Measurements from ENCODE around the gene RTP5. TPM values are rescaled to one million over a fixed set of nuclear protein-coding genes. Genes with fewer than 3 reads are reported as not detected.
A peak's percentile ranks its signal among the peaks of the same experiment; 100 is the strongest.

The RTP5 gene
- total and polyA plus RNA-seq, 2 of the 8 experiments (the other 6 are each of a cell fraction or from before 2014, with no cell fraction given): not detected

DNA sequence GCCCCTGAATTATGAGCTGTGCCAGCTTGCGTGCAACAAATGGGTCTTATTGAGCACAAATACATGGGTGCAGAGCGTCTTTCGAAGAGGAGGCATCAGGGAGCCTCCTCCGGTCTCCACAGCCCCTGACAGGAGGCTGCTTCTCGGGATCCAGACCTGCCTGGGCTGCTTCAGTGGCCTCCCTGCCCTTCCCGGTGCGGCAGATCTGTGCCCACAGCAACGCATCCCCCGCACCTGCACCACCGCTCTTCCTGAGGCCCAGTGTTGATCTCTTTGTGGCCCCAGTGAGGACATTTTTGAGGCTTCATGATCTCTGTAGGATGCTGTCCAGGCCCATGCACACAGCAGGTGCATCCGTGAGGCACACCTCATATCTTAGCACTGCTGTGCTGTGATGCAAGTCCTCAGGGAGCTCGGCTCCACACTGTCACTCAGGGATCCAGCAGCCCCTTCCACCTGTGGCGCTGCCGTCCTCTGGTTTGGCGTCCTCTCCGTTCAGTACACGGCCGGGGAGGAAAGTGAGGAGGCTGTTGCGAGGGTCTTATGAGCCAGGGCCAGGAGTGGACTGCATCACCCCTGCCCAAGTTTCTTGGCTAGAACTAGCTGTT lies 17.4 kb downstream of the RTP5 start:
- no peaks in the 10 kb centered on the region for H3K36me3 ChIP-seq (ENCODE audit: control insufficient read depth in 2 of 4, insufficient read depth in 4 of 4, low read length in 3 of 4)
- H4K5ac ChIP-seq (ENCODE audit: insufficient read length, low read depth, low read length): no peak overlapping the region
- no peak for DNase-seq (ENCODE audit: low read depth in 1 of 2, low spot score in 2 of 2)
- no peak overlapping the region for H3K56ac ChIP-seq (replicated peaks; ENCODE audit: insufficient read length, low read depth, low read length)
- peaks cover 0 to 4% of the 10 kb centered on the region in 2 experiments; a peak in 1 of 4 replicates for H3K9me3 ChIP-seq (ENCODE audit: insufficient read depth in 2 of 2, low read depth in 1 of 2, low read length in 1 of 2)
- no peak overlapping the region for H3K4ac ChIP-seq (replicated peaks; ENCODE audit: insufficient read length, low read depth, low read length)
- no peak overlapping the region for H3K27ac ChIP-seq (ENCODE audit: low read depth, low read length)
- no peak overlapping the region for H3K23ac ChIP-seq (ENCODE audit: insufficient read length)
- H3K4me2 ChIP-seq (ENCODE audit: insufficient read depth in 1 of 2, low read depth in 2 of 2, low read length in 2 of 2): no peak overlapping the region
- H2BK5ac ChIP-seq (ENCODE audit: low read depth, low read length): no peak overlapping the region
- no peak for FAIRE-seq
- peak overlapping the region; percentile 80; the same call in 1 of the 2 replicates for H2BK20ac ChIP-seq (ENCODE audit: low read length)
- H3K18ac ChIP-seq (ENCODE audit: extremely low read depth, low read length): 0 out of 2 replicates have a peak overlapping the region, but pooled peaks have one; percentile 27
- CTCF ChIA-PET (ENCODE audit: partially characterized antibody): no interaction called here
- H3K23me2 ChIP-seq (ENCODE audit: low read depth, low read length): no peaks in the 10 kb centered on the region
- no peak overlapping the region for H3K4me3 ChIP-seq (ENCODE audit: extremely low read depth in 1 of 4, insufficient read depth in 2 of 4, low read depth in 3 of 4, low read length in 4 of 4)
- H3K4me1 ChIP-seq (replicated peaks in 1 of 4; ENCODE audit: control insufficient read depth in 3 of 4, insufficient read depth in 4 of 4, low read length in 3 of 4): peaks cover 3 to 11% (median 8%) of the 10 kb centered on the region in 4 experiments
- no peak overlapping the region for H3K14ac ChIP-seq (ENCODE audit: insufficient read length)
- no peak overlapping the region for H2BK120ac ChIP-seq (replicated peaks; ENCODE audit: low read depth, low read length)
- TF ChIP-seq ZNF274 (IDR thresholded peaks at IDR 0.05; ENCODE audit: borderline replicate concordance, extremely low read depth, low read length) (no peak), USF2 (IDR thresholded peaks at IDR 0.05; ENCODE audit: low read length) (no peak), ATF3 (IDR thresholded peaks at IDR 0.05; ENCODE audit: insufficient read depth, low read depth, low read length) (no peak), SP4 (IDR thresholded peaks at IDR 0.05; ENCODE audit: low read length) (no peak), RFX5 (IDR thresholded peaks at IDR 0.05; ENCODE audit: borderline replicate concordance, low read depth, low read length) (no peak), FOSL1 (IDR thresholded peaks at IDR 0.05; ENCODE audit: insufficient read depth, low read depth, low read length) (no peak), RAD21 (IDR thresholded peaks at IDR 0.05 in 1 of 2, conservative IDR thresholded peaks at IDR 0.05 in 1 of 2; ENCODE audit: low read depth in 2 of 2, low read length in 2 of 2) (no peak)
- no peak overlapping the region for H2AFZ ChIP-seq (ENCODE audit: low read length)
- H2BK15ac ChIP-seq (ENCODE audit: low read length): 0 out of 2 replicates have a peak overlapping the region, but pooled peaks have one; percentile 18
- POLR2A ChIA-PET (ENCODE audit: partially characterized antibody): no interaction called here
- no peak overlapping the region for H3K9ac ChIP-seq (replicated peaks in 1 of 4; ENCODE audit: extremely low read depth in 1 of 4, low read depth in 3 of 4, low read length in 3 of 4)
- H4K91ac ChIP-seq (replicated peaks; ENCODE audit: insufficient read length, low read length): no peak overlapping the region
- peak overlapping the region; percentile 39; the same call in 1 of the 2 replicates for H2BK12ac ChIP-seq (ENCODE audit: low read depth, low read length)
- H4K8ac ChIP-seq (ENCODE audit: extremely low read depth, insufficient read depth, low read length): no peak overlapping the region
- no peaks in the 10 kb centered on the region for H3K79me1 ChIP-seq (ENCODE audit: low read depth, low read length)
- H3K79me2 ChIP-seq (ENCODE audit: control insufficient read depth in 1 of 2, insufficient read depth in 2 of 2, low read length in 2 of 2): no peaks in the 10 kb centered on the region
- no peaks in the 10 kb centered on the region for H3K27me3 ChIP-seq (replicated peaks in 1 of 4; ENCODE audit: control insufficient read depth in 3 of 4, extremely low read depth in 1 of 4, insufficient read depth in 3 of 4, low read length in 3 of 4)
- WGBS, 2 experiments (ENCODE audit: extremely low coverage in 1 of 2, insufficient coverage in 1 of 2, insufficient read length in 1 of 2, insufficient replicate concordance in 2 of 2, low coverage in 1 of 2, low lambda C conversion rate in 2 of 2, missing lambda C conversion rate in 1 of 2): 91% methylated on average over 19 of the region's 19 CpGs; no CpG with 5 or more reads in 1 of the 2 experiments
- no peaks in the 10 kb centered on the region for H4K20me1 ChIP-seq (replicated peaks in 1 of 2; ENCODE audit: control insufficient read depth in 1 of 2, insufficient read depth in 2 of 2, low read length in 2 of 2)
- no peak overlapping the region for H2AK5ac ChIP-seq (ENCODE audit: low read depth, low read length)
